Activated CD8-positive, alpha-beta memory T cell treated with anti-CD3 and anti-CD28 coated beads, Interleukin-2, amount 50 U/mL, for 4 hours (primary cell): ENCODE results near the gene FAM117A.
"Not testable (repeated sequence)": the region's sequence is repeated elsewhere in the genome, so short reads cannot be mapped to it uniquely, and the experiment has no call there.

Source experiments
- DNase-seq: peaks from one replicate; pipeline ENCODE4 v3.0.0-alpha.2; 2020

Gene FAM117A

GRCh38 chr17:49762151-49762941 lies 1.6 kb downstream of the FAM117A start:
- no peak for DNase-seq

DNA sequence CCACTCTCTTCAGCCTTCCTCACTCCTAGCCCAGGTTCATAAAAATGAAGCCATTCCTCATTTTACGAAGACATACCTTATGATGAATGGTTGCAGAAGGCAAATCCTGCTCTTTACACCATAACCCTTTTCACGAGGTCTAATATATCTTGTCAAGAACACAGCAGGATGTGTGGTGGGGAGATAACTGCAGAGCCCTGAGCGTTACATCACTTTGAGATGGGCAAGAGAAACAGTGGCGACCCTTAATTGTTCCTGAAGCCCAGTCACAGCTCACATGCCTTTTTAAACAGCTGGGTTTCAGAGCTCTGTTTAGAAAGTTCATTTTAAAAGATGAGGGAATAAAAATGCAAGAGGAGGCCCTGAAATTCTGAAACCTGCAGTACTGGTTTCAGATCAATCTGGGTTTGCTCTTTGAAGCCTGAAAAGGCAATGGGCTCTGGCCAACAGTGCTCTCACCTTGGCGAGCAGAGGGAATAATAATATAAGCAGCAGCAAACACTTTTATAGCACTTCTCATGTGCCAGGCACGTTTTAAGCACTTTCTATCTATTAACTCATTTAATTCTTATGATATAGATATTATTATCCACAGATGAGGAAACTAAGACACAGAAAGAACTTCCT lies 2.9 kb downstream of the FAM117A start:
- no peak for DNase-seq

DNA sequence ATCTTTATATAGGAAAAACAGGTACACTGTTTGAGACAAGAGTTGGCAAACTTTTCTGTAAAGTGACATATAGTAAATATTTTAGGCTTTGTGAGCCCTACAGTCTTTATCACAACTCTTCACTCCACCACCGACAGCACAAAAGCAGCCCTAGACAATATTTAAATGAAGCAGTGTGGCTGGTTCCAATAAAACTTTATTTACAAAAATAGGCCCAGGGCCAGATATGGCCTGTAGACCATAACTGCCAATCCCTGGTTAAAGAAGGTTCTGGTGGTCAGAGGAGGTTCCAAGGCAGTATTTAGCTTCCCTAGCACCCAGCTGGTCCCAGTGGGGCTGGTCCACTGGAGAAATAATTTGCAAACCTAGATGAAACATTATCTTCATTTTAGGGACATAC lies 3.6 kb downstream of the FAM117A start:
- no peak for DNase-seq

GRCh38 chr17:49759203-49759602 lies 4.7 kb downstream of the FAM117A start:
- no peak for DNase-seq

DNA sequence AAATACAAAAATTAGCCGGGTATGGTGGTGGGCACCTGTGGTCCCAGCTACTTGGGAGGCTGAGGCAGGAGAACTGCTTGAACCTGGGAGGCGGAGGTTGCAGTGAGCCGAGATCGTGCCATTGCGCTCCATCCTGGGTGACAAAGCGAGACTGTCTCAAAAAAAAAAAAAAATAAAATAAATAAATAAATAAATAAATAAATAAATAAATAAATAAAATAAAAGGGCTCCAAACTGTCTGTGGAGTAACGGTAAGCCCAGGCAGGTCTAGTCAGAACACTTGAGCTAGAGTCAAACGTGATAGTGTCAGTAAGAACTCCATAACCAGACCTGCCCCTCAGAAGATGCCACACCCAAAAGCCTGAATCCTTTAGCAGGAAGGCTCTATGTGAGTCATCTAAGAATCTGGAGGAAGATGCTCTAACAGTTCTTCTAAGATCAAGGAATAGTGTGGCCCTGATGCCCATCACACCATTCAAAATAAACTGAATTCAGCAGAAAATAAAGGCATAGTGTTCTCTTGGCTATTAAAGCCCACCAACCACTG lies 5.4 kb downstream of the FAM117A start:
- DNase-seq = not testable (repeated sequence)

- DNase-seq = no peak
These were observed 6.7 kb downstream of the FAM117A start for GRCh38 chr17:49757151-49757777.

GRCh38 chr17:49756323-49757150 lies 7.4 kb downstream of the FAM117A start:
- no peak for DNase-seq

DNA sequence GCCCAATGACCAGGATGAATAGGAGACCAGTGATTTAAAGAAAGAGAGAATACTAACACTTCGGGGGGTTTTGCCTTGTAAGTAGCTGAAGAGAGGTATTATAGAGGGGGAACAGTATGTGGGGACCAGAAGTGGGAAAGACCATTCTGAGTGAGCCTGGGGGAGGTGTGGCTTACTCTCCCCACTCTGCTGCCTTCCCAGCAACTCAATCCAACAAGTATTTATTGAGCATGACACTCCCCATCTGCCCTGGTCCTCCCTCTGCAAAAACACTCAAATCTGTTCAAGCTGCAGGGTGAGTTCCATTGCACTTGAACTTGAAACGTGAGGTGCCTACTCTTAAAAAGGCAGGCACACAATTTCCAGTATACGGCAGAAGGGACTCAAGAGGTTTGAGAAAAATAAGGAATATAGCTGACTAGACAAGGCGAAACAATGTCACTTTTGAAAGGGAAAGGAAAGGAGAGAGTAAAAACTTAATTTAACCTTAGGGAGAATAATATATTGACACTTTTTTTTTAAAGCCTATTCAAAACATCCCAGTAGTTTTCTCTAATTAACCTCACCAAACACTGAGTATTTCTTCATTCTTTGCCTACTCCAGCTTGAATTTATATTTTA lies 8.2 kb downstream of the FAM117A start:
- no peak for DNase-seq

DNA sequence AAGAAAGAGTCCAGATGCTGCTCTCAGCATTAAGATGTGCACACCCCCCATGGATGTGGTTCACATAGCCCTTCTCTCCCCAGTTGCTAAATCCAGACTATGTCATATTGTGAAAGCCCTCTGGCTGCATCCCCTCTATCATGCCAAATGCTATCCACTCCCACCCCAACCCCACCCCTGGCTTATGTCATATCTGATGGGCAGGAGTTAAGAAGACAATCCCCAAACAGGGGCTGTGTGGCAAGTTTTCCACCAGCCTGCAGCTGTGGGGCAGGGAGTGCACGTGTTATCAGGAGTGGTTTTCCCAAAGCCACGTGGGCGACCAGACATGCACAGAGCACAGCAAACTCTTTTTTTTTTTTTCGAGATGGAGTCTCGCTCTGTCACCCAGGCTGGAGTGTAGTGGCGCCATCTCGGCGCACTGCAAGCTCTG lies 10.0 kb downstream of the FAM117A start:
- DNase-seq = no peak

GRCh38 chr17:49752508-49752907 lies 11.4 kb downstream of the FAM117A start:
- DNase-seq = no peak

DNA sequence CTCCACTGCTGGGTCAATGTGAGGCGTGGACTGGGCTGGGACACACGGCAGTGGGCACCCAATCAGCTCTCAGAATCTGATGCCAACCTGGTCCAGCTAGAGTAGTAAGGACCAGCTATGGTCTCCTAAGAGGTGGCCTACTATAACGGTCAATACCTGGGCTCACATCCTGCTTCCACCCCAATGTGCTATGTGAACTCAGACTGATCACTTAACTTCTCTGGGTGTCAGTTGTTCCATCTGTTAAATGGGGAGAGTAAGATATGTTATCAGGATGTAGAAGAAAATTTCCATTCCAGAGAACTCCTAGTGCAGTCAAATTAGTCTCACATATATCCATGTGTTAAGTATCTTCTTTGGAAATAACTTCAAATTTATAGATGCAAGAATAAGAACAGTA lies 14.2 kb downstream of the FAM117A start:
- no peak for DNase-seq

DNA sequence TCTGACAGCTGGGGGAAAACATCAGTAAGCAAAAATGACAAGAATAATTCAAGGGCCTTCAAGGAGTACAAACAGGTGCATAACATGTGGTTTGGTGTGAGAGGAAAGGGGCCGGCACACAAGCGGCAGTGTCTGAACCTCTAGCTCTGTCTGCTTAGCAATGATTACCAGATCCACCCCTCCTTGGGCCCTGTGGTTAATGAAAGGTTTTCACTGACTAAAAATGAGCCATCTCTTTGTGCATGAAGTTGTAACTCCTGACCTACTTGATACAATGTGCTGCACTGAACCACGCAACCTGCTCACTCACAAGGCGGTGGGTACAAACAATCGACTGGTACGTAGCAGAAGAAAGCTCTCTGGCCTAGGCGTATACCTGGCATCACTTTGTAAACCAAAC lies 15.1 kb downstream of the FAM117A start:
- peak; percentile 42 for DNase-seq

DNA sequence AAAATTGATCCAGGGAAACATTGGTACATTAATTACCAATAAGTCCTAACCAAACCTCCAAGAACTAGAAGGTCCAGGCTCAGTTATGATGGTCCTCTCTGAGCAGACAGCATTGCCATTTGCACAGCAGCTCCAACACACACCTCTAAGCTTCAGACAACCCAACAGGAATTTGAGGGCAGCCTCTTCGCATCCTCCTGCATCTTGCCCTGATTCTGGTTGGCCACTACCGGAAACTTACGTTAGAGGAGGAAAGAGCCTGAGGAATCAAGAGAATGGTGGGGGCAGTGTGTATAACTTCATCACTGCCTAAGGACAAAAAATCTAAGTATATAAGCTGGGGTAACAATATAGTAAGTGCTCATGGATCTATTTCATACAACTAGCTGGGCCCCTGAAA lies 15.7 kb downstream of the FAM117A start:
- no peak for DNase-seq

GRCh38 chr17:49747632-49748031 lies 16.3 kb downstream of the FAM117A start:
- DNase-seq = no peak

- no peak for DNase-seq
These were observed 17.0 kb downstream of the FAM117A start for GRCh38 chr17:49746791-49747490.

DNA sequence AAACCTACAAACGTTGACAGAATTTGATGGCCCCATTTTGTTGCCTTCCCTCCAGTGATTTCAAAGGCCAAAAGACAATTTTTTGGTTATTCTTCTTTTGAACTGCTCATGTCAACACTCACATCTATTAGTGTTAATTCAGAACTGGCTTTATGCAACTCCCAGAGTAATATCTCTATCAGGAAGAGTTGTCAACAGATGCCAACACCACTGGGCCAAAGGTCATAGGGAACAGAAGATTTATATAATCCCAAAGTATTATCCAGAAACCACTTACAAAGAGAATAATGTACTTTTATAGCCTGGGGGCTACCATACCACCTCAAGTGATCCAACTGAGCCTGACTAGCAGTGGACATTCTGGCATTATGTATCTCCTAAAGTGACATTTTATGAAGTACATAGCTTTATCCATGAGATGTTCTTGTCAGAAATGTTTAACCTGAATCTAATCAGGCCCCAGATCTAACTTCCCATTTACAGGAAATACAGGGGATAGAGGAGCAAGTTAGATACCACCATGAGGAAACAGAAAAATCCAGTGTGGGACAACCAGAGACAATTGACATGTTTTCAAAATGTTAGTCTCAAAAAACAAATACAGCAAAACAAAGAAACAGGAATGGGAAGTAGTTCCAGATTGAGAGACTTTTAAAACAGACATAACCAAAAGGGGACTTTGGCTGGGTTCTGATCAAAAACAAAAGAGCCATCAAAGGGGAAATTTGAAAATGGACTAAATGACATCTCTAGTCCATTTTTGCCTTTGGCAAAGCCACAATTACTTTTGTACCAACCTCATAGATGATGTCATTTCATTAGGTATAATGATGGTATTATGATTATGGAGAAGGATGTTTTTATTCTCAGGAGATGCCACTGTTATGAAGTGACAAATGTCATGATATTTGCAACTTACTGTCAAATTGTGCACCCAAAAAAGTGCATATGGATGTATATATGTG lies 18.5 kb downstream of the FAM117A start:
- no peak for DNase-seq

DNA sequence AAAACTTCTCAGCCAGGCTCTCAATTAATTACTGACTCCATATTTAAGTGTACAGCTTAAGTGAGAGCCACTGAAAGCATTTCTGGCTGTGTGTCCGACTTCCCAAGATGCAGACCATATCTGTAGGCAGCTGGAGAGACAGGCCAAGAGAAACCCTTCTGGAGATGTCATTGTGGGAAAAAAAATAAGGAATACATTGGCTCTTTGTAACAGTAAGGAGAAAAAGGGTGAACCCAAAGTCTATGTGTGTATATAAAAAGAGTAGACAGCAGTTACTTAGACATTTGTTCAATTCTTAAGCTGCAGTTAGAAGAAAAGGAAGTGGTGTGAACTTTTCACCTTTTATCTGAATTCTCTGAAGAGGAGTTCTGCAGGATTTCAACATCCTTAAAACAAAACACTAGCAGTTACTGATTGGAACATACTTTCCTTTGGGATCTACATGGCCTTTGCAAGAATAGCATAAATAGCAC lies 21.7 kb downstream of the FAM117A start:
- no peak for DNase-seq

DNA sequence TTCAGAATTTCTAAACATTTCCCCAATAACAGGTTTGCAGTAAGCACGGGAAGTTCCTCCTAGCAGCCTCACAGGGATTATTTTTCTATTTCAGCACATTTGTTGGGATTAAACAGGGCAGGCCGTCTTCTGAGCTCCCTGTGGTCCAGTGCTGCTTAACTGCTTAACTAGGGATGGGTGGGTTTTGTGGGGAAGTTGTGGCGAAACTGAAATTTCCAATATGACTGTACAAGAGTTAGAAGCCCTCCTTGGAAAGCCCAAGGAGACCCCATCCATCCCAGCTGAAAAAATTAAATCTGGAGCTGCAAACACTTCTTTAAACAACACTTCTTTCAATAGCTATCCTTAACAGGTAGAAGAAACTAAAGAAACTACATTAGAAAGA lies 22.2 kb downstream of the FAM117A start:
- DNase-seq = no peak

DNA sequence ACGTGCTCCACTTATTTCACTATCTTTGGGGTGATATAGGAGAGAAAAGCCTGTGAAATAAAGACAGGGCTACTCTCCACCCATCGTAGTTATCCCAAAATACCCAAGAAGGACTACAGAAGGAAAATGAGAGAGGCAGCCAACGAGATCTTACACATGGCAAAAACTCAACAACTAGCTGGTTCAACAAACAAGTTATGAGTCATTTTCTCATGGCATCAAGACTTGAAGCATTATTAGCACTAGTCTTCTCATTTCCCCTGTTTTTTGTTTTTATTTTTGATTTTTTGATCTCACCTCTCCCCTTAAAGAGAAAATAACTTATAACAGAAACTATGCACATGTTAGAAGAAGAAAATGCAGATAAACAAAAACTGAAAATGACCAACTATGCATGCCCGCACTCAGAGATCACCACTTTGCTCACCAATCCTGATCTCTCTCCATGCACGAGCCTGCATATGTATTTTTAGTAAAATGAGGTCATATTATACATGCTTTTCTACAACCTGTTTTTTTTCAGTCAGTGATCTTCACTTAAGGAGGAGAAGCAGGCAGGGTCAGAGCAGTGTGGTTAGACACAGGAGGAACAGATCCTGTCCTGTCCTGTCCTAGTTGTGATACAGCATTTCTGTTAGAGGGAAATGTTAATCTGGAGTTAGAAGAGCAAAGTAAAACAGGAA lies 22.8 kb downstream of the FAM117A start:
- no peak for DNase-seq
